GM18907 (cell line): ENCODE data around the gene PHKB.
A peak's percentile ranks its signal among the peaks of the same experiment; 100 is the strongest.
"Not testable (repeated sequence)": the region's sequence is repeated elsewhere in the genome, so short reads cannot be mapped to it uniquely, and the experiment has no call there.

Experiments used
- ATAC-seq: cut with Tn5 transposase; IDR thresholded peaks from one replicate; pipeline ENCODE4 v1.9.1; 2021; ENCODE audit warnings: mild to moderate bottlenecking, moderate library complexity; ENCODE audit not compliant: unreplicated experiment

Gene PHKB

DNA sequence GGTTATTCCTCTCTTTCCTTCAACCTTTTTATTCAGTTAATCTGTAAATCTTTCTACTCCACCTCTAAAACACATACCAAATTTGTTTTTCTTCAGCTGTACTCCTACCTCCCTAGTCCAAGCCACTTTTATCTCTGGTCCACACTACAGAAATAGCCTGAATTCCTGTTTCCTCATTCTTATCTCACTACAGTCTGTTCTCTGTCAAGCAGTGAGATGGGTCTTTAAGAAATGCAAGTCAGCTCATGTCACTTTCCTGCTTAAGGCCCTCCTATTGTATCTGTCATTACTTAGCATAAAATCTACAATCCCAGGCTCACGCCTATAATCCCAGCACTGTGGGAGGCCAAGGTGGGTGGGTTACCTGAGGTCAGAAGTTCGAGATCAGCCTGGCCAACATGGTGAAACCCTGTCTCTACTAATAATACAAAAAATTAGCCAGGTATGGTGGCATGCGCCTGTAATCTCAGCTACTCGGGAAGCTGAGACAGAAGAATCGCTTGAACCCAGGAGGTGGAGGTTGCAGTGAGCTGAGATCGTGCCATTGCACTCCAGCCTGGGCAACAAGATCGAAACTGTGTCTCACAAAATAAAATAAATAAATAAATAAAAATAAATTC, 7.0 kb downstream of the PHKB start:
- ATAC-seq = not testable (repeated sequence)

DNA sequence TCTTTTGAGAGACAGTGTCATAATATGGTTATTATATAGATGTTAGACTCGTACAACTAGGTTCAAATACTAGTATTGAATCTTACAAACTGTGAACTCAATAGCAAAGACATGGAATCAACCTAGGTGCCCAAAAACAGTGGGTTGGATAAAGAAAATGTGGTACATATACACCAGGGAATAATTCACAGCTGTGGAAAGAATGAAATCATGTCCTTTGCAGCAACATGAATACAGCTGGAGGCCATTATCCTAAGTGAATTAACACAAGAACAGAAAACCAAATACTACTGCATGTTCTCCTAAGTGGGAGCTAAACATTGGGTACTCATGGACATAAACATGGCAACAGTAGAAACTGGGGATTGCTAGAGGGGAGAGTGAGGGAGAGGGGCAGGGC, 8.1 kb downstream of the PHKB start:
- no peak for ATAC-seq

DNA sequence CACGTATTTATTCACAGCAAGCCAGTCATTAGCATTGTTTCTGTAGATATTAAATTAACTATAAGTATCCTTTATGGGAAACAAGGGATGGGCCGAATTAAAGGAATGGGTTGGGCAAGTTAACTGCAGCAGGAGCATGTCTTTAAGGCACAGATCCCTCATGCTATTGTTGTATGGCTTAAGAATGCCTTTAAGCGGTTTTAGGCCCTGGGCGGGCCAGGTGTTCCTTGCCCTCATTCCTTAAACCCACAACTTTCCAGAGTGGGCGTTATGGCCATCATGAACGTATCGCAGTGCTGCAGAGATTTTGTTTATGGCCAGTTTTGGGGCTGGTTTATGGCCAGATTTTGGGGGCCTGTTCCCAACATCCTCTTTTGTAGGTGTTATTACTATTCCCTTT, 9.1 kb downstream of the PHKB start:
- ATAC-seq = no peak

DNA sequence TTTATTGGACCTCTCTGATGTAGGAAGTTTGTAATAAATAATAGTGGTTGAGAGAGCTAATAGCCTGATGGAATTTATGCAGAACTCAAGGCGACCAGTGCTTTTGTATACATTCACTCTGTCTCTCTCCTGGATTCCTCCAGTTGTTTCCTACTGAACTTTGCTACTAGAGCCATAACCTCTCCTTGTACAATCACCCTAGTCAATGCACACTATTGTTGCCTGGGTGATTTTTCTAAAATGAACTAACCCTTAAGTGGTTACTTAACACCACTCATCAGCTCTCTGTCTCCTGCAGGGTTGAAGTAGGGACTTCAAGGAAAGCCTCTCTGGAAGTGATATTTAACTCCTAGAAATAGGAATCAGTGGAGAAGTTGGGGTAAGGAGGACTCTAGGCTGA, 9.7 kb downstream of the PHKB start:
- ATAC-seq = no peak

DNA sequence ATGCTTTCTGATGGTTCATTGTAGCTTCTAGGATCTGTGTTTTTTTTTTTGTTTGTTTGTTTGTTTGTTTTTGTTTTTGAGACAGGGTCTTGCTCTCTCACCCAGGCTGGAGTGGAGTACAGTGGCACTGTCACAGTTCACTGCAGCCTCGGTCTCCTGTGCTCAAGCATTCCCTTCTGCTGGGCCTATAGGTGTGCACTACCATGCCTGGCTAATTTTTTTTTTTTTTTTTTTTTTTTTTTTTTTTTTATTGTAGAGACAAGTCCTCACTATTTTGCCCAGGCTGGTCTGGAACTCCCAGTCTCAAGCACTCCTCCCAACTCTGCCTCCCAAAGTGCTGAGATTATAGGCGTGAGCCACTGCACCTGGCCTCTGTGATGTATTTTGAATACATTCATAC, 11.9 kb downstream of the PHKB start:
- ATAC-seq = not testable (repeated sequence)

DNA sequence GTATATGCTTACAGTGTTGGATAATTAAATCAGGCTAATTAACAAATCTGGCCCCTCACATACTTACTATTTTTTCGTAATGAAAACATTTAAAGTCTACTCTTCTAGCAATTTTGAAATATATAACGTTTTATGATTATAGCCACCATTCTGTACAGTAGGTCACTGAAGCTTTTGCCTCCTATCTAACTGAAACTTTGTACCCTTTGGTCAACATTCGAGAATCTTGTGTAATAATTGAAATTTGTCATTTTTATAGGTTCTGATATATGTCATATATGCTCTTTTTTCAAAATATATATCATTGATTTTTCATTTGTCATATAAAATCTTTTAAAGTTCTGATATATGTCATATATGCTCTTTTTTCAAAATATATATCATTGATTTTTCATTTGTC, 12.7 kb downstream of the PHKB start:
- no peak for ATAC-seq

DNA sequence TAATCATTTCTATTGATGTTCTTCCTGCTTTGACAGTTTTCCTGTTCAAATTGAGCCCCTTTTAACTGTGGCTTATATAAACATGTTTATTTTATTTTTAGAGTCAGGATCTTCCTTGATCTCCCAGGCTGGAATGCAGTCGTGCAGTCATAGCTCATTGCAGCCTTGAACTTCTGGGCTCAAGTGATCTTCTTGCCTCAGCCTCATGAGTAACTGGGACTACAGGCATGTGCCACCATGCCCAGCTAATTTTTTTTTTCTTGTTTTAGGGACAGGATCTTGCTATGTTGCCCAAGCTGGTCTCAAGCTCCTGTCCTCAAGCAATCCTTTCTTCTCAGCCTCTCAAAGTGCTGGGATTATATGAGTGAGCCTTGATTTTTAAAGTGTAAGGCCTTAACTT, 14.7 kb downstream of the PHKB start:
- no peak for ATAC-seq

DNA sequence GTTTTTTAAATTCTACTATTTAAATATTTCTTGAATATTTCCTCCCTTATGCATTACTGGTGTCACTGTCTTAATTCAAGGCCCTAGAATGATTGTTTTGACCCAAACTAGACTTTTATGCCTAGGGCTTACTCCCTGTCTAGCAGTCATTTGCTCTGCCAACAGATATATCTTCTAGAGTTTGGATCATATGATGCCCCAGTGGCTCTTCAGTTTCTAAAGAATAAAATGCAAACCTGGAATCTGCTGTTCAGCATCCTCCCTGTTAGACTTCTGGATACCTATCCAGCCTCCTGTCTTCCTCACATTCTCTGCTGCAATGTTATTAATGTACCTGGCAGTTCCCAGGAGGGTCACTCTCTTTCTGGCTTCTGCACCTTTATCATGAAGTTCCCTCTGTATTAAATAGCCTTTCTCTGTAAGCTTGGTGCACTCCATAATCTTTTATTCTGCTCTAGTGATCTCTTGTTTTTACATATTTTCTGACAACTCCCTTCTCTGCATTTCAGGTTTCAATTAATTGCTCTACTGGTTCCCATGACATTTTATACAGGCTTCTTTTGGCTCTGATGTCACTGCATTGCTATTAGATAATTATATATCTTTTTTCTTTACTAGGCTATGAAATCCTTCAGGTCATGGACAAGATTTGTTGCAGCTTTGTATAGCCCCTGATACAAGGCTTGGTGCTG, 15.7 kb downstream of the PHKB start:
- no peak for ATAC-seq

DNA sequence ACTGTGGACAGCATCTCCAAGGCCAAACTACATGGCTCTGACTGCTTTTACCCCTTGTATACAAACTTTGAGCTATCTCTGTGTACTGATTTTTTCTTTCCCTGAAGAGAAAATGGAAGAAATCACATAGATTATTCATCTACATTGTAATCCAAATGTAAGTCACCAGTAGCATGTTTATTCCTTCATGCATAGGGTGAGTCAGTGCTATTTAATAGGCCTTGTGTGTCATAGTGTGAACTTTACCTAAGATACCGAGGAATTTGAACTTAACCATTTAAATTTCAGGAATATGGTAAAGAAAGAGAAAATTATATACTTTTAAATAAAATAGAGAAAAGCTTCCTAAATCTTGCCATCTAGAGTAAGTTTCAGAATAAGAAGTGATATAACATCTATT, 16.5 kb downstream of the PHKB start:
- ATAC-seq = no peak

DNA sequence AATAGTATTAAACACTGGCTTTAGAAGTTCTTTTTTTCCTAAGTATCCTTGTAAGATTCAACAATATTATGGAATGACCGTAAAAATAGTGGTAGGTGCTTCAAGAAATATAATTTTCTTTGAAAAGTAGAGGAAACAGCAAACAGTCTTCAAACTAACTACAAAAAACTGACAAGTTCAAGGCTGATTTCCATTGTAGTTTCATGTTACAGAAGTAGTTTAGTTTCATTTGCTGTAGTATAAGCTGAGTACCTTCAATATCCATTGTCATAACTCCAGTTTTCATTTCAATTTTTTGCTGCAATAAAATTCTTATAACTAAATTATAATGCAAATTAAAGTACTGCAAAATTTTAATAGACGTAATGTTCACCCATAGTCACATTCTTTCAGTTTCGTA, 19.3 kb downstream of the PHKB start:
- ATAC-seq = no peak

DNA sequence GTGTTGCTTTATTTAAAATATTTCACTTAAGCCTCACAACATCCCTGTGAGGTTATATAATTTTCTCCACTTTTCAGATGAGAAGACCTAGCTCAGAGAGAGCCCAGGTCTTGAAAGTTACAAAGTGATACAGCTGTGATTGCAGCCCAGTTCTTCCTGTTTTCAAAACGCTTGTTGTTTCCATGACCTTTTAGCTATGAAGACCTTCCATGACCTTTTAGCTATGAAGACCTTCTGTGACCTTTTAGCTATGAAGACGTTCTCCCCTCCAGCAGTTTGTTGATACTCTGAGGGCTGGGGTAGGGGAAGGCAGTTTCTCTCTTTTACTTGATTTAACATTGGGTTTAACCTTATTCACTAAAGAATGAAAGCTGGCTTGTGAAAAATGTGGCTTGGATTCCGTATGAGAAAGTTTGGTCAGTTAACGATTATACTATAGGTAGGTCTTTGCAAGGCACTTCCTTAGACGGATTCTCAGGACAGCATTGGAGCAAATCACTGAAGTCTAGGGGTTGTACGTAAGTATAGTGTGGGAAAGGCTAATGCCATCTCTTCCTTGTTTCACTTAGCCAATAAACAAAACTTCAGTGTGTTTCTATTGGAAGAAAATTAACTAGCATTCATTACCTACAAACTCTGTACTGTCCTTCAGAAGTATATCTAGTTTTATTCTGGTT, 20.7 kb downstream of the PHKB start:
- ATAC-seq = peak; percentile 48

DNA sequence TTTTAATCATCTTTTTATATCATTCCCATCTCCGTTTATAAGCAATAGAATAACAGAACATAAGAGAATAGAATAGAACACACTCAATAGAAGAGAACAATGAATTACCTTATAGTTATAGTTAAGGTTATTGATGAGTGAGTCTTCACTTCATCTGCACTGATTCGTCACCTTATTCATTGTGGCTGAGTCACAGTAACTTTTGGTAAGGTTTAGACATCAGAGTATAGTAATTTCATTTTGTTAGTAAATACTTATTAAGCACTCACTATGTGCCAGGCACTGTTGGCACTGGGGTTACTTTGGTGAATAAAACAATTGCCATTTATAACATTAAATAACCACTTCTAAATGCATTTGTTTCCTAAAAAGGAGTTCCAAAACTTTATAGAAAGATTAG, 22.5 kb downstream of the PHKB start:
- no peak for ATAC-seq

DNA sequence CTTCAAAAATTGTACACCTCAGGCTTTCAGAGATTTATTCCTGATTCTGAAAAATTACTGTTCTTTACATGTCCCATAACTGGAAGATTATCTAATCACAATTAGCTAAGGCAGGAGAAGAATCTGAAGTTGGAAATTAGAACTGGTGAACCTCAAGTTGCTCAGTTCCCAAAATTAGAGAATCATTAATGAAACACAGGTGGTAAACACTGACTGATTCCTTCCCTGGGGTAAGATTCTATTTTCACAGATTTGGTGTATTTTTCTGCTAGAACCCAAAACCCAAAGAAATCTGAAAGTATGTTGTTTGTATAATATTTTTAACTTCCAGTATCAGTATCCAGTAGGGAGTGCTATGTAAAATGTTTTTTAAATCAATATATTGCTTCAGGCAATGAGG, 25.7 kb downstream of the PHKB start:
- peak; percentile 57 for ATAC-seq

DNA sequence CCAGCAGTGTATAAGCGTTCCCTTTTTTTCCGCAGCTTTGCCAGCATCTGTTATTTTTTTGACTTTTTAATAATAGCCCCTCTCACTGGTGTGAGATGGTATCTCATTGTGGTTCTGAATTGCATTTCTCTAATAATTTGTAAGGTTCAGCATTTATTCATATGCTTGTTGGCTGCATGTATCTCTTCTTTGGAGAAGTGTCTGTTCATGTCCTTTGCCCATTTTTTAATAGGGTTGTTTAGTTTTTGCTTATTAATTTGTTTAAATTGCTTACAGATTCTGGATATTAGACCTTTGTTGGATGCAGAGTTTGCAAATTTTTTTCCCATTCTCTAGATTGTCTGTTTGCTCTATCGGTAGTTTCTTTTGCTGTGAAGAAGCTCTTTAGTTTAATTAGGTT, 26.9 kb downstream of the PHKB start:
- ATAC-seq = no peak

DNA sequence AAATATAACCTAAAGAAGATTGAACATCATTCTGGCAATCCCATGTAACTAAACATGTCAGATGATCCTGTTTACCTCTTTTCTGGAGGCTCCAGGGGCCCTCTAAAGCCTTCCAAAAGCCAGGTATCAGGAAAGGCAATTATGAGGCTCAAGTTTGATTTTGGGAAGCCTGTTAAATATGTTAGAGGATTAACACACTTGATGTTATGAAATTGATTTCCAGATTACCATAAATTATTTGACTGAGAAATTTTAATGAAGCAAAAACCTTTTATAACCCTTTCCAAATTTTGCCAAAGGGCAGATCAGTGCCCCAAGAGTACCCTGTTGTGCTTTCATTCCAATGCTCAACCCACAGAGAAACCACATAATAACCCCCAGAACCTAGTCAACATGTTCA, 29.3 kb downstream of the PHKB start:
- no peak for ATAC-seq

DNA sequence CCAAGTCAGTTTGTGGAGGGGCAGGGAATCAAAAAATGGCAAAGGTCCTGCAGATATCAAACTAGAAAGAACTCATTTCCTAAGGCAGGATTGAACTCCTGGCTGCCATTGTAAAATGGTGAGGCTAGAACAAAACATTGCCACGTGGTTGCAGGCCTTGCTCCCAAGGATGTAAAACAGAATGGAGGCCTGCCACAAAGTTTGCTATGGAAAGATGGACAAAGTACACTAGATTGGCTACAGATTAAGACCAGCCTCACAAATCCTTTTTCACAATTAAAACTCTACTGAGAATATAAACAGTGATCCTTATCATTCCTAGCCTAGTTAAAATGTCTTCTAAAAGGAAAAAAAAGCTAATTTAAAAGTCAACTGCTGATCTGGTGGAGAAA, 30.9 kb downstream of the PHKB start:
- no peak for ATAC-seq

DNA sequence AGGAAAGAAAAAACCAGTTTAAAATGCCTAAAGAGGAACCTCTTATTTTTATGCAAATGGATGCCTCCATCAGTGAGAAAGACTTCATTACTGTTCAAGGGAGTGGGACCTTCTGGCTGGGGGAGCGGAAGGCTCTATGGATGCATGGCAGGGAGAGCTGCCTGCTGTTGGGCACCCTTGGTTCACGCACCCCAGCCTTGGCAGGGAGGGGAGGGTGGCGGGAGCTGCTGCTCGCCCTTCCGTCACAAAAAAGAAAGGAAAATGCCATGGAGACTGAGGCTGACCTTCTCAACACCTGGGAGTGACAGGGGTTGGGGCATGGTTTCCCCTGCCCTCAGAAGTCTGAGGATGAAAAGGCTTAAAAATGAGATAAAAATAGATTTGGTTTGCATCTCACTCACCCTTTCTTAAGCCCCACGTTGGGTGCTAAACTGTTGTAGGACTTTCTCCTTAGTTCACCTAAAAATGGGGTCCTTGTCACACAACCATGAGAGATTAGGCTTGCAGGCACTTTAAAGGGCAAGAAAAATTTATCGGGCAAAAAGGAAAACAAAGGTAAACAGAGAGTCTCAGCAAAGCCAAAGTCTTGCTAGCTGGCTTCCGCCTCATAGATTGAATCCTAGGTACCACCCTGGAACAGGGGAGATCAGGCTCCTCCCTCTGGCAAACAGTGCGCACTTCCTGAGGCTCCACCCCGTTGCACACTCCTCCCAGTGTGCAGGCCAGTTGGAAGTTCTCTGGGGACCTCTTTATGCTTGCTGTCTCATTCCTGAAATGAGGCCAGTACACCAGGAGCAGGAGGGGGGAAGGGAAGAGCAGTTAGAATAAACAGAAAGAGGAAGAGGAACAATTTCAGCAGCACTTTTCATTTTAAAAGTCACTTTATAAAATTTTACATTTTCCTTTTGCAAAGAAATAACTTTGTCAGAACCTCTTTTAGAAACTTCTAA, 31.6 kb downstream of the PHKB start:
- ATAC-seq = peak; percentile 89

DNA sequence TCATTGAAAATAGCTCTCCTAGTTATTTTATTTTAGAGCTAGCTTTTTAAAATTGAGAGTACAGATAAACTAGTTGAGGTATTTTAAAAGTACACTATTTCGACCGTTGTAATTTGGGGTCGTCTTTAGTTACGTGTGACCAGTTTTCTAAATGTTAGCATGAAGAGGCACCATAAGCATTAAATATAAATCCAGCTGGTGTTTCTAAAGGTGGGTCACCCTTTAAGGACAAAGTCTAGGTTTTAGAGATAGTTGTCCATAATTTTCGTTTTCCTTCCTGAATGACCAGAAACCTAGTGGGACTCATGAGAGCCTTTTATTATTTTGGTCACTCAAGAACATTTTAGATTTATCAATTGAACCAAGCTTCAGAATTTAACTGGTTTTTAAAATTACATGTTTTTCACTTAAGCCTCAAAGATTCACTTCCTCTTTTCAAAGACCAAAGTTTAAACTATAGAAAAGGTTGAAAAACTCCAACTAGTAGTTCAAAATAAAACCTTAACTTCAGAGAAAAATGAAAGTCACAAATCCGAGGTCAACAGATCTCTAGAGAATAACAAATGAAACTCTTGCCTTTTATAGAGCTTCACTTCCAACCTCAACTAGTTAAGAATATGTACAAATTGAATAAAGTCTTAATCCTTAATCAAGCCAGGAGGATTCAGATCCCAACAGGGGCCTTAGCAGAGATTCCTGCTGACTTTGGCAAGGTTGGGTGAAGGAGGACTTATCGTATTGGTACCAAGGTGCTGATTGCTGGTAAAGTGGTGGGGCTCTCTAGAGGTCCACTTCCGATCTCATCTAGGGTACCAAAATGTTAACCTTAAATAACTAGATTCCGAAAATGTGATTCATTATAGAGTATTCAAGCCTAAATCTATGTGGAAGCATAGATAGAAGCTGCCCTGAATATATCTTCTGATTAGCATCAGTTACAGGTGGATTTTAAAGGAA, 32.5 kb downstream of the PHKB start:
- ATAC-seq = peak; percentile 58

DNA sequence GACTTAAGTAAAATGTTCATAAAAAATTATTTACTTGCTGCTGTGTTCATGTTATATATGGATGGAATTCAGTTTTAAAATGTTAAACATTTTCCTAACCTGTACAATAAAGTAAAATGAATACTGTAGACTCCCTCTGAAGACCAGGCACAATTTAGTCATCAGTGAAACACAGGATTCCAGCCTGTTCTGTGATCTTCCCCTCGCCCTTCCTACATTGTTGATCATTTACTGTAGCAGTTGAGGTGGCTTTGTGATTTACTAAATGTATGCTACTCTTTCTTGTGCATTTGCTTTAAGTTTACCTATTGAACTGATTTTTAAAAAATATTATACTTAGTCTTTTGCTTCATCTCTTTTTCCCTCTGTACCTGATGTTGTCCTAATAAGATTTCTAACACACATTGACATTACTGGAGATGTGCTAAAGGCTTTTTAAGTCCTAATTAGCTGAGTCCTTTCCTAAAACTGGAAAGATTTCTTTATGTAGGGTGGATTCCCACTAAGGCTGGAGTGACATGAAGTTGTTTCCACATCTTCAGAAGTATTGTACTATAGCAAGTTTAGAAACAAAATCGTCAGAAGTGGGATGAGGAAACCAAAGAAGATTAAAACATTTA, 38.1 kb downstream of the PHKB start:
- no peak for ATAC-seq
